PFSK-1 (cell line): ENCODE data around the gene FBLN1.

ENCODE experiments used
- FOXP2 ChIP-seq: optimal IDR thresholded peaks from 2 replicates; pipeline ENCODE3; 2011; ENCODE audit warnings: borderline replicate concordance, control low read depth, inconsistent platforms; ENCODE audit not compliant: insufficient read depth; ENCODE audit errors: extremely low read length, extremely low read depth
- POLR2AphosphoS5 ChIP-seq: IDR thresholded peaks from 2 replicates; pipeline ENCODE4 v1.6.1; 2012; ENCODE audit warnings: low read depth, mild to moderate bottlenecking, control low read depth, low read length, moderate library complexity
- REST ChIP-seq, 2 experiments: IDR thresholded peaks; 2 replicates each; pipeline versions ENCODE4 v1.6.1 to v1.8.0; 2011 to 2012; ENCODE audit warnings: low read depth in 2 of 2, low read length in 2 of 2, control low read depth in 1 of 2, inconsistent platforms in 1 of 2, mild to moderate bottlenecking in 1 of 2, moderate library complexity in 1 of 2; ENCODE audit not compliant: insufficient read depth in 1 of 2
- SIN3A ChIP-seq: IDR thresholded peaks from 2 replicates; pipeline ENCODE4 v1.6.1; 2012; ENCODE audit warnings: mild to moderate bottlenecking, low read length, moderate library complexity, borderline replicate concordance; ENCODE audit not compliant: insufficient read depth
- TAF1 ChIP-seq: IDR thresholded peaks from 2 replicates; pipeline ENCODE4 v1.6.1; 2012; ENCODE audit warnings: low read length, control low read depth, borderline replicate concordance; ENCODE audit not compliant: insufficient read depth

Gene FBLN1

GRCh38 chr22:45465633-45466032, 37.0 kb upstream of the FBLN1 start:
- TF ChIP-seq SIN3A (no peak), FOXP2 (no peak), TAF1 (no peak), REST (IDR thresholded peaks at IDR 0.05; ENCODE audit: insufficient read depth in 1 of 2, low read depth in 2 of 2, low read length in 2 of 2) (no peak)

- no peak for TF ChIP-seq TAF1
- TF ChIP-seq SIN3A = no peak
- no peak for TF ChIP-seq POLR2AphosphoS5
- TF ChIP-seq REST (IDR thresholded peaks at IDR 0.05; ENCODE audit: insufficient read depth in 1 of 2, low read depth in 2 of 2, low read length in 2 of 2) = no peak
- no peak for TF ChIP-seq FOXP2
These were observed 33.8 kb upstream of the FBLN1 start for GRCh38 chr22:45468872-45469271.

GRCh38 chr22:45469281-45470073, 33.2 kb upstream of the FBLN1 start:
- TF ChIP-seq TAF1 (no peak), POLR2AphosphoS5 (no peak), SIN3A (no peak), FOXP2 (no peak), REST (IDR thresholded peaks at IDR 0.05; ENCODE audit: insufficient read depth in 1 of 2, low read depth in 2 of 2, low read length in 2 of 2) (no peak)

GRCh38 chr22:45470871-45471270, 31.8 kb upstream of the FBLN1 start:
- TF ChIP-seq POLR2AphosphoS5 = no peak
- TF ChIP-seq SIN3A = no peak
- TF ChIP-seq TAF1 = no peak
- no peak for TF ChIP-seq FOXP2
- TF ChIP-seq REST (IDR thresholded peaks at IDR 0.05; ENCODE audit: insufficient read depth in 1 of 2, low read depth in 2 of 2, low read length in 2 of 2) = no peak
